Body of pancreas (tissue), 4 donors: ENCODE measurements around the gene ANAPC1.

Experiments
- CTCF ChIP-seq, 7 experiments: fragments of 450-650 bp in 4 of 7; fragments of 200-600 bp in 3 of 7; sonication (generic) in 3 of 7; IDR thresholded peaks; one replicate each; pipeline ENCODE4 v1.5.1; 2016 to 2019; ENCODE audit warnings: antibody characterized with exemption in 7 of 7
- POLR2A ChIP-seq, 3 donors: fragments of 450-650 bp; IDR thresholded peaks; one replicate each; pipeline ENCODE4 v1.6.1; 2016; ENCODE audit warnings: antibody characterized with exemption in 3 of 3, mild to moderate bottlenecking in 2 of 3

GRCh38 chr2:111883661-111884591 lies at the start of gene ANAPC1:
- TF ChIP-seq CTCF (IDR thresholded peaks at IDR 0.05) (peak in 1 of 7 experiments; percentile 24), POLR2A (IDR thresholded peaks at IDR 0.05) (peak; percentile 26 to 81 (median 71))
